ENCODE results near the gene GSG1L. TPM values are rescaled to one million over a fixed set of nuclear protein-coding genes. Genes with fewer than 3 reads are reported as not detected.

The GSG1L gene
- total and polyA plus RNA-seq, 2 of the 13 experiments (the other 11 are each of a cell fraction or from before 2014, with no cell fraction given) = not detected

GRCh38 chr16:27951489-27952120, 111.9 kb downstream of the GSG1L start:
- ChIA-PET CTCF (ENCODE audit: low intra/inter-chr PET ratio, low total read pairs) (no interaction called here), POLR2A (no interaction called here)
- H2AFZ ChIP-seq (ENCODE audit: low read length) = no peak overlapping the region
- no peak for FAIRE-seq
- intact Hi-C loops (cut with micrococcal nuclease; ENCODE audit: unreplicated experiment) = no loop called here
- H3K79me2 ChIP-seq (ENCODE audit: insufficient read depth, low read length) = no peaks in the 10 kb centered on the region
- no peaks in the 10 kb centered on the region for H3K4me1 ChIP-seq (ENCODE audit: insufficient read depth, low read length)
- BruUV-seq (replicated peaks) = no TSS peak
- 26% methylated on average over 7 of the region's 7 CpGs for WGBS (ENCODE audit: low lambda C conversion rate)
- H3K4me3 ChIP-seq (replicated peaks in 1 of 3; ENCODE audit: insufficient read depth in 1 of 3, low read depth in 2 of 3, low read length in 3 of 3) = no peak overlapping the region
- DNase-seq (ENCODE audit: low spot score) = no peak
- H4K20me1 ChIP-seq (ENCODE audit: insufficient read depth, low read length) = no peaks in the 10 kb centered on the region
- H3K9ac ChIP-seq (ENCODE audit: insufficient read depth, low read depth, low read length) = no peak overlapping the region
- in situ Hi-C loops (cut with HindIII; ENCODE audit: extremely low pct_ligation_motif_present, low pct_unique_long_range_greater_than_20kb) = no loop called here
- no peak overlapping the region for H3K4me2 ChIP-seq (ENCODE audit: low read depth, low read length)
- ATAC-seq = no peak
- peaks cover 0 to 18% of the 10 kb centered on the region in 2 experiments; a peak in 4 of 5 replicates for H3K27me3 ChIP-seq (ENCODE audit: control insufficient read depth in 1 of 2, insufficient read depth in 2 of 2, low read length in 2 of 2)
- TF ChIP-seq ZNF773 (CRISPR knock-in tag; IDR thresholded peaks at IDR 0.05; ENCODE audit: borderline replicate concordance) (no peak), POLR2G (IDR thresholded peaks at IDR 0.05; ENCODE audit: low read depth, low read length) (no peak), FOXM1 (CRISPR knock-in tag; IDR thresholded peaks at IDR 0.05) (no peak), ZNF281 (CRISPR knock-in tag; IDR thresholded peaks at IDR 0.05; ENCODE audit: borderline replicate concordance) (no peak), ZNF513 (CRISPR knock-in tag; conservative IDR thresholded peaks at IDR 0.05) (no peak), FIP1L1 (IDR thresholded peaks at IDR 0.05; ENCODE audit: borderline replicate concordance, insufficient read depth, low read depth, low read length) (no peak), ZFAT (CRISPR knock-in tag; conservative IDR thresholded peaks at IDR 0.05) (no peak), ZMYM4 (CRISPR knock-in tag; IDR thresholded peaks at IDR 0.05) (no peak), ZNF280B (CRISPR knock-in tag; IDR thresholded peaks at IDR 0.05; ENCODE audit: borderline replicate concordance) (no peak), CREM (IDR thresholded peaks at IDR 0.05) (no peak), CREM (CRISPR knock-in tag; IDR thresholded peaks at IDR 0.05) (no peak), ZNF235 (CRISPR knock-in tag; IDR thresholded peaks at IDR 0.05; ENCODE audit: borderline replicate concordance) (no peak), TBP (CRISPR knock-in tag; IDR thresholded peaks at IDR 0.05) (no peak), HMGXB4 (CRISPR knock-in tag; IDR thresholded peaks at IDR 0.05; ENCODE audit: borderline replicate concordance in 1 of 2, low read depth in 1 of 2) (no peak), ZNF724P (CRISPR knock-in tag; IDR thresholded peaks at IDR 0.05; ENCODE audit: borderline replicate concordance) (no peak), ZNF24 (IDR thresholded peaks at IDR 0.05) (no peak), ZNF746 (CRISPR knock-in tag; IDR thresholded peaks at IDR 0.05) (no peak)
- peaks cover 12% of the 10 kb centered on the region for H3K9me3 ChIP-seq (ENCODE audit: low read length)
- no peak overlapping the region for H3K27ac ChIP-seq (ENCODE audit: extremely low read length, insufficient read depth, low read length)
- no peaks in the 10 kb centered on the region for H3K36me3 ChIP-seq (replicated peaks in 1 of 2; ENCODE audit: control insufficient read depth in 1 of 2, insufficient read depth in 2 of 2, low read length in 2 of 2)

Data from HepG2 (cell line).